ENCODE data around the gene RPS19BP1.

RPS19BP1 gene

GRCh38 chr22:39480557-39480956 lies 52.0 kb downstream of the RPS19BP1 start:
- no peak for TF ChIP-seq CTCF (IDR thresholded peaks at IDR 0.05; ENCODE audit: low read depth, low read length, missing control alignments)
- DNase-seq: no peak
- no peak overlapping the region for H3K27ac ChIP-seq
- H3K4me3 ChIP-seq (ENCODE audit: low read depth, low read length): no peak overlapping the region
- H3K36me3 ChIP-seq (replicated peaks): no peaks in the 10 kb centered on the region
- in situ Hi-C loops (cut with HindIII; ENCODE audit: low pct_ligation_motif_present, low sequenced_read_pairs): no loop called here
- H3K27me3 ChIP-seq (replicated peaks): no peaks in the 10 kb centered on the region

GRCh38 chr22:39479254-39479653 lies 53.3 kb downstream of the RPS19BP1 start:
- no peak for DNase-seq
- Histone ChIP-seq H3K36me3 (replicated peaks) (no peaks in the 10 kb centered on the region), H3K27me3 (replicated peaks) (no peaks in the 10 kb centered on the region), H3K4me3 (ENCODE audit: low read depth, low read length) (no peak overlapping the region), H3K27ac (no peak overlapping the region)
- TF ChIP-seq CTCF (IDR thresholded peaks at IDR 0.05; ENCODE audit: low read depth, low read length, missing control alignments): no peak
- in situ Hi-C loops (cut with HindIII; ENCODE audit: low pct_ligation_motif_present, low sequenced_read_pairs): no loop called here
